EH (cell line): ENCODE data around the gene TRIM50.
A peak's percentile ranks its signal among the peaks of the same experiment; 100 is the strongest.
"Not testable (repeated sequence)": the region's sequence is repeated elsewhere in the genome, so short reads cannot be mapped to it uniquely, and the experiment has no call there.

Experiments used
- DNase-seq: peaks from one replicate; pipeline ENCODE4 v3.0.0-alpha.2; 2015; ENCODE audit warnings: low read depth

TRIM50 gene

GRCh38 chr7:73314271-73314670 is 13.6 kb downstream of the TRIM50 start:
- no peak for DNase-seq

- DNase-seq, result no peak
Observed at GRCh38 chr7:73313521-73313906, 14.4 kb downstream of the TRIM50 start.

GRCh38 chr7:73312831-73313520 is 14.9 kb downstream of the TRIM50 start:
- DNase-seq, result no peak

- peak; percentile 32 for DNase-seq
Observed at GRCh38 chr7:73311421-73311820, 16.5 kb downstream of the TRIM50 start.

- peak; percentile 71 for DNase-seq
Observed at GRCh38 chr7:73308665-73309214, 19.1 kb downstream of the TRIM50 start, which contains the start of gene NSUN5. NSUN5 (minus strand) TSS chr7:73308826; CDS start chr7:73308790, 36 bp downstream.

- no peak for DNase-seq
Observed at GRCh38 chr7:73308074-73308664, 19.7 kb downstream of the TRIM50 start.

- DNase-seq, result no peak
Observed at GRCh38 chr7:73307436-73307835, 20.4 kb downstream of the TRIM50 start.

GRCh38 chr7:73304612-73305387 is 23.1 kb downstream of the TRIM50 start:
- not testable (repeated sequence) for DNase-seq

GRCh38 chr7:73304071-73304470 is 23.8 kb downstream of the TRIM50 start:
- no peak for DNase-seq

GRCh38 chr7:73303546-73303945 is 24.3 kb downstream of the TRIM50 start:
- no peak for DNase-seq

GRCh38 chr7:73302846-73303245 is 25.0 kb downstream of the TRIM50 start:
- not testable (repeated sequence) for DNase-seq

GRCh38 chr7:73301108-73301507 is 26.8 kb downstream of the TRIM50 start:
- not testable (repeated sequence) for DNase-seq

GRCh38 chr7:73299812-73300211 is 28.1 kb downstream of the TRIM50 start:
- DNase-seq, result not testable (repeated sequence)

- not testable (repeated sequence) for DNase-seq
Observed at GRCh38 chr7:73297706-73298105, 30.2 kb downstream of the TRIM50 start.

GRCh38 chr7:73297235-73297634 is 30.6 kb downstream of the TRIM50 start:
- DNase-seq, result not testable (repeated sequence)

- DNase-seq, result not testable (repeated sequence)
Observed at GRCh38 chr7:73277210-73277609, 50.7 kb downstream of the TRIM50 start.

- DNase-seq, result not testable (repeated sequence)
Observed at GRCh38 chr7:73267813-73268212, 60.1 kb downstream of the TRIM50 start.

- DNase-seq, result not testable (repeated sequence)
Observed at GRCh38 chr7:73266719-73267368, 61.0 kb downstream of the TRIM50 start.
